Nephron progenitor cell (in vitro differentiated cells): ENCODE measurements around the gene KCNK3.
A peak's percentile ranks its signal among the peaks of the same experiment; 100 is the strongest.
"Not testable (repeated sequence)": the region's sequence is repeated elsewhere in the genome, so short reads cannot be mapped to it uniquely, and the experiment has no call there.

Experiments used
- DNase-seq: peaks from one replicate; pipeline ENCODE4 v3.0.0; 2021
- H3K27ac Mint-ChIP-seq: 2 replicates; pipeline ENCODE4 v1.8.0; 2021; ENCODE audit warnings: mild to moderate bottlenecking, moderate library complexity, mixed read lengths
- H3K27me3 Mint-ChIP-seq: 2 replicates; pipeline ENCODE4 v1.8.0; 2021; ENCODE audit warnings: mild to moderate bottlenecking, low read depth, mixed read lengths; ENCODE audit not compliant: poor library complexity
- H3K36me3 Mint-ChIP-seq: 2 replicates; pipeline ENCODE4 v1.8.0; 2021; ENCODE audit warnings: low read depth, mixed read lengths
- H3K4me1 Mint-ChIP-seq: 2 replicates; pipeline ENCODE4 v1.8.0; 2021; ENCODE audit warnings: mixed read lengths
- H3K4me3 Mint-ChIP-seq: 2 replicates; pipeline ENCODE4 v1.8.0; 2021; ENCODE audit warnings: mild to moderate bottlenecking, moderate library complexity, mixed read lengths
- H3K9me3 Mint-ChIP-seq: 2 replicates; pipeline ENCODE4 v1.8.0; 2021; ENCODE audit warnings: mild to moderate bottlenecking, moderate library complexity, mixed read lengths
- CTCF ChIP-seq: fragments of 200-600 bp; sonication (generic); IDR thresholded peaks from 2 replicates; pipeline ENCODE4 v1.5.0; 2021; ENCODE audit warnings: antibody characterized with exemption

The KCNK3 gene

GRCh38 chr2:26742048-26742770, 49.7 kb downstream of the KCNK3 start:
- Mint-ChIP-seq H3K36me3 (no peaks in the 10 kb centered on the region), H3K4me1 (peaks cover 22% of the 10 kb centered on the region), H3K9me3 (no peaks in the 10 kb centered on the region), H3K4me3 (no peak overlapping the region), H3K27ac (no peak overlapping the region), H3K27me3 (peaks cover 8% of the 10 kb centered on the region)
- no peak for TF ChIP-seq CTCF
- DNase-seq, result no peak

GRCh38 chr2:26743852-26744251, 51.3 kb downstream of the KCNK3 start:
- Mint-ChIP-seq H3K36me3 (no peaks in the 10 kb centered on the region), H3K27ac (no peak overlapping the region), H3K9me3 (no peaks in the 10 kb centered on the region), H3K4me3 (no peak overlapping the region), H3K4me1 (peaks cover 22% of the 10 kb centered on the region), H3K27me3 (peaks cover 8% of the 10 kb centered on the region)
- DNase-seq, result no peak
- TF ChIP-seq CTCF, result no peak

- DNase-seq, result no peak
Measured at GRCh38 chr2:26744953-26745352, 52.4 kb downstream of the KCNK3 start.

GRCh38 chr2:26745609-26746327, 53.2 kb downstream of the KCNK3 start:
- no peaks in the 10 kb centered on the region for H3K36me3 Mint-ChIP-seq
- peaks cover 8% of the 10 kb centered on the region for H3K27me3 Mint-ChIP-seq
- TF ChIP-seq CTCF, result peak; percentile 95
- H3K27ac Mint-ChIP-seq, result no peak overlapping the region
- no peak overlapping the region for H3K4me3 Mint-ChIP-seq
- H3K4me1 Mint-ChIP-seq, result peaks cover 34% of the 10 kb centered on the region
- H3K9me3 Mint-ChIP-seq, result no peaks in the 10 kb centered on the region
- DNase-seq, result peak; percentile 91

More at GRCh38 chr2:26744953-26745352, 52.4 kb downstream of the KCNK3 start:
- H3K27me3 Mint-ChIP-seq, result peaks cover 8% of the 10 kb centered on the region
- no peak for TF ChIP-seq CTCF
- peaks cover 31% of the 10 kb centered on the region for H3K4me1 Mint-ChIP-seq
- H3K36me3 Mint-ChIP-seq, result no peaks in the 10 kb centered on the region
- H3K9me3 Mint-ChIP-seq, result no peaks in the 10 kb centered on the region
- no peak overlapping the region for H3K4me3 Mint-ChIP-seq
- H3K27ac Mint-ChIP-seq, result no peak overlapping the region

- Mint-ChIP-seq H3K4me1 (peaks cover 31% of the 10 kb centered on the region), H3K27me3 (peaks cover 8% of the 10 kb centered on the region), H3K27ac (no peak overlapping the region), H3K9me3 (peaks cover 8% of the 10 kb centered on the region), H3K36me3 (peaks cover 5% of the 10 kb centered on the region), H3K4me3 (no peak overlapping the region)
- DNase-seq, result no peak
- TF ChIP-seq CTCF, result no peak
Measured at GRCh38 chr2:26746934-26747333, 54.4 kb downstream of the KCNK3 start.

- H3K9me3 Mint-ChIP-seq, result peaks cover 13% of the 10 kb centered on the region
Measured at GRCh38 chr2:26749787-26750420, 57.4 kb downstream of the KCNK3 start.

GRCh38 chr2:26750467-26750866, 57.9 kb downstream of the KCNK3 start:
- H3K36me3 Mint-ChIP-seq, DNase-seq, H3K27me3 Mint-ChIP-seq: not testable (repeated sequence)
- Mint-ChIP-seq H3K9me3 (peaks cover 13% of the 10 kb centered on the region), H3K4me1 (peaks cover 43% of the 10 kb centered on the region), H3K4me3 (peak overlapping the region; percentile 5), H3K27ac (peak overlapping the region; percentile 4)

More at GRCh38 chr2:26749787-26750420, 57.4 kb downstream of the KCNK3 start:
- not testable (repeated sequence) for H3K36me3 Mint-ChIP-seq, DNase-seq, H3K27me3 Mint-ChIP-seq
- H3K27ac Mint-ChIP-seq, result peak overlapping the region; percentile 97
- peaks cover 38% of the 10 kb centered on the region for H3K4me1 Mint-ChIP-seq
- H3K4me3 Mint-ChIP-seq, result peak overlapping the region; percentile 48
